Measurements from ENCODE around the gene FUT8. TPM values are rescaled to one million over a fixed set of nuclear protein-coding genes. Genes with fewer than 3 reads are reported as not detected.
A peak's percentile ranks its signal among the peaks of the same experiment; 100 is the strongest.

The FUT8 gene
- total RNA-seq, 1 donor from 2014 or later, result 131 TPM

GRCh38 chr14:65470404-65470880 lies 57.9 kb downstream of the FUT8 start:
- Histone ChIP-seq H3K27me3 (no peaks in the 10 kb centered on the region), H3K9ac (no peak overlapping the region), H3K4me1 (peaks cover 49% of the 10 kb centered on the region), H4K20me1 (ENCODE audit: low read depth) (peaks cover 33% of the 10 kb centered on the region), H3K27ac (peak overlapping the region; percentile 86), H2AFZ (replicated peaks) (no peak overlapping the region), H3K79me2 (ENCODE audit: low read depth) (peaks cover 90% of the 10 kb centered on the region), H3K4me3 (no peak overlapping the region), H3K9me3 (ENCODE audit: low read depth) (no peaks in the 10 kb centered on the region), H3K4me2 (peak overlapping the region; percentile 69), H3F3A (ENCODE audit: low read depth) (peaks cover 23% of the 10 kb centered on the region), H3K36me3 (no peaks in the 10 kb centered on the region)
- no peak overlapping the region for H3K27ac Mint-ChIP-seq
- H3K4me1 Mint-ChIP-seq, result peaks cover 33% of the 10 kb centered on the region
- peaks cover 3% of the 10 kb centered on the region for H3K27me3 Mint-ChIP-seq (ENCODE audit: insufficient read depth, low read depth)
- DNase-seq (ENCODE audit: low spot score), result peak; percentile 29
- H3K4me3 Mint-ChIP-seq, result no peak overlapping the region
- peaks cover 12% of the 10 kb centered on the region for H3K36me3 Mint-ChIP-seq
- TF ChIP-seq EZH2 (IDR thresholded peaks at IDR 0.05) (no peak), CTCF (IDR thresholded peaks at IDR 0.05) (no peak), EZH2phosphoT487 (IDR thresholded peaks at IDR 0.05) (no peak)
- no peaks in the 10 kb centered on the region for H3K9me3 Mint-ChIP-seq

- Histone ChIP-seq H3K9ac (no peak overlapping the region), H4K20me1 (ENCODE audit: low read depth) (peaks cover 33% of the 10 kb centered on the region), H2AFZ (replicated peaks) (no peak overlapping the region), H3K79me2 (ENCODE audit: low read depth) (peaks cover 90% of the 10 kb centered on the region), H3K9me3 (ENCODE audit: low read depth) (no peaks in the 10 kb centered on the region), H3K27me3 (no peaks in the 10 kb centered on the region), H3K27ac (peak overlapping the region; percentile 86), H3K4me3 (peak overlapping the region; percentile 19), H3K36me3 (no peaks in the 10 kb centered on the region), H3F3A (ENCODE audit: low read depth) (peaks cover 23% of the 10 kb centered on the region), H3K4me2 (peak overlapping the region; percentile 69), H3K4me1 (peaks cover 49% of the 10 kb centered on the region)
- Mint-ChIP-seq H3K27ac (peak overlapping the region; percentile 84), H3K27me3 (ENCODE audit: insufficient read depth, low read depth) (peaks cover 3% of the 10 kb centered on the region), H3K36me3 (peaks cover 10% of the 10 kb centered on the region), H3K4me3 (peak overlapping the region; percentile 41), H3K9me3 (peaks cover under 1% of the 10 kb centered on the region), H3K4me1 (peaks cover 33% of the 10 kb centered on the region)
- DNase-seq (ENCODE audit: low spot score), result peak; percentile 28
- TF ChIP-seq CTCF (IDR thresholded peaks at IDR 0.05) (no peak), EZH2phosphoT487 (IDR thresholded peaks at IDR 0.05) (no peak), EZH2 (IDR thresholded peaks at IDR 0.05) (no peak)
These were observed 58.7 kb downstream of the FUT8 start for GRCh38 chr14:65471038-65471878.

- Mint-ChIP-seq H3K36me3 (peaks cover 8% of the 10 kb centered on the region), H3K27ac (peak overlapping the region; percentile 85), H3K4me3 (peak overlapping the region; percentile 61), H3K4me1 (peaks cover 33% of the 10 kb centered on the region), H3K9me3 (peaks cover 2% of the 10 kb centered on the region), H3K27me3 (ENCODE audit: insufficient read depth, low read depth) (peaks cover 3% of the 10 kb centered on the region)
- peak overlapping the region; percentile 69 for H3K4me2 ChIP-seq
- H4K20me1 ChIP-seq (ENCODE audit: low read depth), result peaks cover 33% of the 10 kb centered on the region
- no peaks in the 10 kb centered on the region for H3K27me3 ChIP-seq
- H3K36me3 ChIP-seq, result no peaks in the 10 kb centered on the region
- peak overlapping the region; percentile 86 for H3K27ac ChIP-seq
- peak; percentile 58 for DNase-seq (ENCODE audit: low spot score)
- peaks cover 23% of the 10 kb centered on the region for H3F3A ChIP-seq (ENCODE audit: low read depth)
- H2AFZ ChIP-seq (replicated peaks), result no peak overlapping the region
- peaks cover 90% of the 10 kb centered on the region for H3K79me2 ChIP-seq (ENCODE audit: low read depth)
- H3K4me3 ChIP-seq, result peak overlapping the region; percentile 19
- TF ChIP-seq CTCF (IDR thresholded peaks at IDR 0.05), result no peak
- TF ChIP-seq EZH2phosphoT487 (IDR thresholded peaks at IDR 0.05), result no peak
- no peak for TF ChIP-seq EZH2 (IDR thresholded peaks at IDR 0.05)
- H3K4me1 ChIP-seq, result peaks cover 49% of the 10 kb centered on the region
- no peaks in the 10 kb centered on the region for H3K9me3 ChIP-seq (ENCODE audit: low read depth)
- H3K9ac ChIP-seq, result no peak overlapping the region
These were observed 59.7 kb downstream of the FUT8 start for GRCh38 chr14:65472189-65472588.

Measured in neural progenitor cell (in vitro differentiated cells).